ENCODE data around the gene NDUFS5.
"Not testable (repeated sequence)": the region's sequence is repeated elsewhere in the genome, so short reads cannot be mapped to it uniquely, and the experiment has no call there.

NDUFS5 gene

GRCh38 chr1:39016604-39017171 lies 9.5 kb upstream of the NDUFS5 start:
- DNase-seq, result no peak

GRCh38 chr1:39017266-39017665 lies 8.9 kb upstream of the NDUFS5 start:
- no peak for DNase-seq

GRCh38 chr1:39020494-39020893 lies 5.7 kb upstream of the NDUFS5 start:
- not testable (repeated sequence) for DNase-seq

GRCh38 chr1:39021426-39021825 lies 4.7 kb upstream of the NDUFS5 start:
- no peak for DNase-seq

- DNase-seq, result no peak
Observed at GRCh38 chr1:39023140-39023539, 3.0 kb upstream of the NDUFS5 start.

- DNase-seq, result peak; percentile 66
Observed at GRCh38 chr1:39026866-39027507, 837 bp downstream of the NDUFS5 start.

GRCh38 chr1:39034114-39034654 lies 8.0 kb downstream of the NDUFS5 start:
- DNase-seq, result no peak

- no peak for DNase-seq
Observed at GRCh38 chr1:39036678-39037077, 10.5 kb downstream of the NDUFS5 start.

GRCh38 chr1:39043513-39043912 lies 17.4 kb downstream of the NDUFS5 start:
- no peak for DNase-seq

GRCh38 chr1:39044762-39045161 lies 18.6 kb downstream of the NDUFS5 start:
- no peak for DNase-seq

GRCh38 chr1:39045231-39045630 lies 19.1 kb downstream of the NDUFS5 start:
- no peak for DNase-seq

GRCh38 chr1:39046613-39047210 lies 20.6 kb downstream of the NDUFS5 start:
- no peak for DNase-seq

GRCh38 chr1:39047374-39048229 lies 21.5 kb downstream of the NDUFS5 start:
- no peak for DNase-seq

- DNase-seq, result no peak
Observed at GRCh38 chr1:39048745-39049370, 22.7 kb downstream of the NDUFS5 start.

- DNase-seq, result no peak
Observed at GRCh38 chr1:39050001-39050400, 23.9 kb downstream of the NDUFS5 start.

- DNase-seq, result not testable (repeated sequence)
Observed at GRCh38 chr1:39051193-39051850, 25.2 kb downstream of the NDUFS5 start.

- no peak for DNase-seq
Observed at GRCh38 chr1:39051956-39052355, 25.8 kb downstream of the NDUFS5 start.

GRCh38 chr1:39055213-39055710 lies 29.1 kb downstream of the NDUFS5 start:
- not testable (repeated sequence) for DNase-seq

- DNase-seq, result not testable (repeated sequence)
Observed at GRCh38 chr1:39061516-39061915, 35.4 kb downstream of the NDUFS5 start.

GRCh38 chr1:39061951-39062350 lies 35.8 kb downstream of the NDUFS5 start:
- no peak for DNase-seq

GRCh38 chr1:39063191-39063590 lies 37.0 kb downstream of the NDUFS5 start:
- DNase-seq, result no peak

GRCh38 chr1:39063775-39064174 lies 37.6 kb downstream of the NDUFS5 start:
- no peak for DNase-seq
